HepG2 (cell line): ENCODE data around the gene MYH3.

Source experiments
- FOXO1 ChIP-seq: sonication (generic); formaldehyde crosslinking; IDR thresholded peaks from 2 replicates; pipeline ENCODE4 v1.4.0; 2020; ENCODE audit warnings: missing genetic modification reagents
- HNRNPL ChIP-seq: fragments of 200-400 bp; formaldehyde crosslinking; IDR thresholded peaks from 2 replicates; pipeline ENCODE4 v1.6.1; 2017; ENCODE audit warnings: mild to moderate bottlenecking, low read depth, low read length
- NFYB ChIP-seq: sonication (generic); formaldehyde crosslinking; IDR thresholded peaks from 2 replicates; pipeline ENCODE4 v1.4.0; 2020; ENCODE audit warnings: missing genetic modification reagents
- ZEB1 ChIP-seq: IDR thresholded peaks from 2 replicates; pipeline ENCODE4 v1.6.1; 2012; ENCODE audit warnings: mild to moderate bottlenecking, low read depth, inconsistent platforms; ENCODE audit not compliant: insufficient replicate concordance
- ZMYM3 ChIP-seq: sonication (generic); formaldehyde crosslinking; IDR thresholded peaks from 2 replicates; pipeline ENCODE4 v1.5.1; 2020; ENCODE audit warnings: mild to moderate bottlenecking, missing genetic modification reagents
- ZNF10 ChIP-seq: sonication (generic); formaldehyde crosslinking; IDR thresholded peaks from 2 replicates; pipeline ENCODE4 v1.4.0; 2020; ENCODE audit warnings: mild to moderate bottlenecking, low read depth, missing genetic modification reagents, borderline replicate concordance
- ZNF496 ChIP-seq: sonication (generic); formaldehyde crosslinking; IDR thresholded peaks from 2 replicates; pipeline ENCODE4 v1.8.1; 2023; ENCODE audit warnings: mild to moderate bottlenecking, moderate library complexity, missing genetic modification reagents; ENCODE audit not compliant: insufficient replicate concordance
- ZNF720 ChIP-seq: sonication (generic); formaldehyde crosslinking; IDR thresholded peaks from 2 replicates; pipeline ENCODE4 v1.4.0; 2020; ENCODE audit warnings: missing genetic modification reagents
- TF ChIP-seq, protein P1 (sequence below): sonication (generic); formaldehyde crosslinking; IDR thresholded peaks from 2 replicates; pipeline ENCODE4 v1.4.0; 2020; ENCODE audit warnings: missing genetic modification reagents
- TF ChIP-seq, protein P2 (sequence below): sonication (generic); formaldehyde crosslinking; IDR thresholded peaks from 2 replicates; pipeline ENCODE4 v1.4.0; 2020; ENCODE audit warnings: low read depth, mild to moderate bottlenecking, missing genetic modification reagents
- TF ChIP-seq, protein P3 (sequence below): sonication (generic); formaldehyde crosslinking; IDR thresholded peaks from 2 replicates; pipeline ENCODE4 v1.4.0; 2020; ENCODE audit warnings: missing genetic modification reagents, borderline replicate concordance
- TF ChIP-seq, protein P4 (sequence below): sonication (generic); formaldehyde crosslinking; IDR thresholded peaks from 2 replicates; pipeline ENCODE4 v1.4.0; 2020; ENCODE audit warnings: missing genetic modification reagents
- TF ChIP-seq, protein P5 (sequence below): sonication (generic); formaldehyde crosslinking; IDR thresholded peaks from 2 replicates; pipeline ENCODE4 v1.5.1; 2020; ENCODE audit warnings: missing genetic modification reagents, mild to moderate bottlenecking, borderline replicate concordance
- TF ChIP-seq, protein P6 (sequence below): sonication (generic); formaldehyde crosslinking; IDR thresholded peaks from 2 replicates; pipeline ENCODE4 v1.5.0; 2020; ENCODE audit warnings: mild to moderate bottlenecking, missing genetic modification reagents, moderate library complexity

DNA sequence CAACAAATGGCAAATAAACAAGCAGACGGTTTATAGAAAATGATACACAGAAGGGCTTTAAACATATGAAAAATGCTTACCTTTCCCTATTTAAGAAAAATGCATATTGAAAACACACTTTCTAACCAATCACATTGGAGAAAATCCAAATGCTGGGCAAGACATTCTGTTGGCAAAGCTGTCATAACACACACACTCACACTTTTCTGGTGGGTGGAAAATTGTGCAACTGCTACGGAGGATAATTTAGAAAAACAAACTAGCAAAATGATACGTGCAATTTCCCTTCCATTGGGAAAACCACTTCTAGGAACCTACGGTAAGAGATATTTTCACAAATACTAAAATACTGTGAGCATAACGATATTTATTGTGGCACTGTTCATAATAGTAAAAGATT lies 9.8 kb upstream of the MYH3 start:
- TF ChIP-seq, protein P1, sequence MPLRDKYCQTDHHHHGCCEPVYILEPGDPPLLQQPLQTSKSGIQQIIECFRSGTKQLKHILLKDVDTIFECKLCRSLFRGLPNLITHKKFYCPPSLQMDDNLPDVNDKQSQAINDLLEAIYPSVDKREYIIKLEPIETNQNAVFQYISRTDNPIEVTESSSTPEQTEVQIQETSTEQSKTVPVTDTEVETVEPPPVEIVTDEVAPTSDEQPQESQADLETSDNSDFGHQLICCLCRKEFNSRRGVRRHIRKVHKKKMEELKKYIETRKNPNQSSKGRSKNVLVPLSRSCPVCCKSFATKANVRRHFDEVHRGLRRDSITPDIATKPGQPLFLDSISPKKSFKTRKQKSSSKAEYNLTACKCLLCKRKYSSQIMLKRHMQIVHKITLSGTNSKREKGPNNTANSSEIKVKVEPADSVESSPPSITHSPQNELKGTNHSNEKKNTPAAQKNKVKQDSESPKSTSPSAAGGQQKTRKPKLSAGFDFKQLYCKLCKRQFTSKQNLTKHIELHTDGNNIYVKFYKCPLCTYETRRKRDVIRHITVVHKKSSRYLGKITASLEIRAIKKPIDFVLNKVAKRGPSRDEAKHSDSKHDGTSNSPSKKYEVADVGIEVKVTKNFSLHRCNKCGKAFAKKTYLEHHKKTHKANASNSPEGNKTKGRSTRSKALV (CRISPR knock-in tag), result no peak
- no peak for TF ChIP-seq ZNF10 (CRISPR knock-in tag)
- TF ChIP-seq, protein P2, sequence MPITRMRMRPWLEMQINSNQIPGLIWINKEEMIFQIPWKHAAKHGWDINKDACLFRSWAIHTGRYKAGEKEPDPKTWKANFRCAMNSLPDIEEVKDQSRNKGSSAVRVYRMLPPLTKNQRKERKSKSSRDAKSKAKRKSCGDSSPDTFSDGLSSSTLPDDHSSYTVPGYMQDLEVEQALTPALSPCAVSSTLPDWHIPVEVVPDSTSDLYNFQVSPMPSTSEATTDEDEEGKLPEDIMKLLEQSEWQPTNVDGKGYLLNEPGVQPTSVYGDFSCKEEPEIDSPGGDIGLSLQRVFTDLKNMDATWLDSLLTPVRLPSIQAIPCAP (CRISPR knock-in tag), result no peak
- TF ChIP-seq, protein P3, sequence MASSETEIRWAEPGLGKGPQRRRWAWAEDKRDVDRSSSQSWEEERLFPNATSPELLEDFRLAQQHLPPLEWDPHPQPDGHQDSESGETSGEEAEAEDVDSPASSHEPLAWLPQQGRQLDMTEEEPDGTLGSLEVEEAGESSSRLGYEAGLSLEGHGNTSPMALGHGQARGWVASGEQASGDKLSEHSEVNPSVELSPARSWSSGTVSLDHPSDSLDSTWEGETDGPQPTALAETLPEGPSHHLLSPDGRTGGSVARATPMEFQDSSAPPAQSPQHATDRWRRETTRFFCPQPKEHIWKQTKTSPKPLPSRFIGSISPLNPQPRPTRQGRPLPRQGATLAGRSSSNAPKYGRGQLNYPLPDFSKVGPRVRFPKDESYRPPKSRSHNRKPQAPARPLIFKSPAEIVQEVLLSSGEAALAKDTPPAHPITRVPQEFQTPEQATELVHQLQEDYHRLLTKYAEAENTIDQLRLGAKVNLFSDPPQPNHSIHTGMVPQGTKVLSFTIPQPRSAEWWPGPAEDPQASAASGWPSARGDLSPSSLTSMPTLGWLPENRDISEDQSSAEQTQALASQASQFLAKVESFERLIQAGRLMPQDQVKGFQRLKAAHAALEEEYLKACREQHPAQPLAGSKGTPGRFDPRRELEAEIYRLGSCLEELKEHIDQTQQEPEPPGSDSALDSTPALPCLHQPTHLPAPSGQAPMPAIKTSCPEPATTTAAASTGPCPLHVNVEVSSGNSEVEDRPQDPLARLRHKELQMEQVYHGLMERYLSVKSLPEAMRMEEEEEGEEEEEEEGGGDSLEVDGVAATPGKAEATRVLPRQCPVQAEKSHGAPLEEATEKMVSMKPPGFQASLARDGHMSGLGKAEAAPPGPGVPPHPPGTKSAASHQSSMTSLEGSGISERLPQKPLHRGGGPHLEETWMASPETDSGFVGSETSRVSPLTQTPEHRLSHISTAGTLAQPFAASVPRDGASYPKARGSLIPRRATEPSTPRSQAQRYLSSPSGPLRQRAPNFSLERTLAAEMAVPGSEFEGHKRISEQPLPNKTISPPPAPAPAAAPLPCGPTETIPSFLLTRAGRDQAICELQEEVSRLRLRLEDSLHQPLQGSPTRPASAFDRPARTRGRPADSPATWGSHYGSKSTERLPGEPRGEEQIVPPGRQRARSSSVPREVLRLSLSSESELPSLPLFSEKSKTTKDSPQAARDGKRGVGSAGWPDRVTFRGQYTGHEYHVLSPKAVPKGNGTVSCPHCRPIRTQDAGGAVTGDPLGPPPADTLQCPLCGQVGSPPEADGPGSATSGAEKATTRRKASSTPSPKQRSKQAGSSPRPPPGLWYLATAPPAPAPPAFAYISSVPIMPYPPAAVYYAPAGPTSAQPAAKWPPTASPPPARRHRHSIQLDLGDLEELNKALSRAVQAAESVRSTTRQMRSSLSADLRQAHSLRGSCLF, result no peak
- TF ChIP-seq, protein P4, sequence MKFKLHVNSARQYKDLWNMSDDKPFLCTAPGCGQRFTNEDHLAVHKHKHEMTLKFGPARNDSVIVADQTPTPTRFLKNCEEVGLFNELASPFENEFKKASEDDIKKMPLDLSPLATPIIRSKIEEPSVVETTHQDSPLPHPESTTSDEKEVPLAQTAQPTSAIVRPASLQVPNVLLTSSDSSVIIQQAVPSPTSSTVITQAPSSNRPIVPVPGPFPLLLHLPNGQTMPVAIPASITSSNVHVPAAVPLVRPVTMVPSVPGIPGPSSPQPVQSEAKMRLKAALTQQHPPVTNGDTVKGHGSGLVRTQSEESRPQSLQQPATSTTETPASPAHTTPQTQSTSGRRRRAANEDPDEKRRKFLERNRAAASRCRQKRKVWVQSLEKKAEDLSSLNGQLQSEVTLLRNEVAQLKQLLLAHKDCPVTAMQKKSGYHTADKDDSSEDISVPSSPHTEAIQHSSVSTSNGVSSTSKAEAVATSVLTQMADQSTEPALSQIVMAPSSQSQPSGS (CRISPR knock-in tag), result no peak
- no peak for TF ChIP-seq ZNF496 (CRISPR knock-in tag)
- TF ChIP-seq HNRNPL, result no peak
- no peak for TF ChIP-seq ZNF720
- TF ChIP-seq, protein P5, sequence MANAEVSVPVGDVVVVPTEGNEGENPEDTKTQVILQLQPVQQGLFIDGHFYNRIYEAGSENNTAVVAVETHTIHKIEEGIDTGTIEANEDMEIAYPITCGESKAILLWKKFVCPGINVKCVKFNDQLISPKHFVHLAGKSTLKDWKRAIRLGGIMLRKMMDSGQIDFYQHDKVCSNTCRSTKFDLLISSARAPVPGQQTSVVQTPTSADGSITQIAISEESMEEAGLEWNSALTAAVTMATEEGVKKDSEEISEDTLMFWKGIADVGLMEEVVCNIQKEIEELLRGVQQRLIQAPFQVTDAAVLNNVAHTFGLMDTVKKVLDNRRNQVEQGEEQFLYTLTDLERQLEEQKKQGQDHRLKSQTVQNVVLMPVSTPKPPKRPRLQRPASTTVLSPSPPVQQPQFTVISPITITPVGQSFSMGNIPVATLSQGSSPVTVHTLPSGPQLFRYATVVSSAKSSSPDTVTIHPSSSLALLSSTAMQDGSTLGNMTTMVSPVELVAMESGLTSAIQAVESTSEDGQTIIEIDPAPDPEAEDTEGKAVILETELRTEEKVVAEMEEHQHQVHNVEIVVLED (CRISPR knock-in tag), result no peak
- no peak for TF ChIP-seq NFYB (CRISPR knock-in tag)
- no peak for TF ChIP-seq ZEB1
- TF ChIP-seq FOXO1 (CRISPR knock-in tag), result no peak
- no peak for TF ChIP-seq ZMYM3 (CRISPR knock-in tag)
- TF ChIP-seq, protein P6, sequence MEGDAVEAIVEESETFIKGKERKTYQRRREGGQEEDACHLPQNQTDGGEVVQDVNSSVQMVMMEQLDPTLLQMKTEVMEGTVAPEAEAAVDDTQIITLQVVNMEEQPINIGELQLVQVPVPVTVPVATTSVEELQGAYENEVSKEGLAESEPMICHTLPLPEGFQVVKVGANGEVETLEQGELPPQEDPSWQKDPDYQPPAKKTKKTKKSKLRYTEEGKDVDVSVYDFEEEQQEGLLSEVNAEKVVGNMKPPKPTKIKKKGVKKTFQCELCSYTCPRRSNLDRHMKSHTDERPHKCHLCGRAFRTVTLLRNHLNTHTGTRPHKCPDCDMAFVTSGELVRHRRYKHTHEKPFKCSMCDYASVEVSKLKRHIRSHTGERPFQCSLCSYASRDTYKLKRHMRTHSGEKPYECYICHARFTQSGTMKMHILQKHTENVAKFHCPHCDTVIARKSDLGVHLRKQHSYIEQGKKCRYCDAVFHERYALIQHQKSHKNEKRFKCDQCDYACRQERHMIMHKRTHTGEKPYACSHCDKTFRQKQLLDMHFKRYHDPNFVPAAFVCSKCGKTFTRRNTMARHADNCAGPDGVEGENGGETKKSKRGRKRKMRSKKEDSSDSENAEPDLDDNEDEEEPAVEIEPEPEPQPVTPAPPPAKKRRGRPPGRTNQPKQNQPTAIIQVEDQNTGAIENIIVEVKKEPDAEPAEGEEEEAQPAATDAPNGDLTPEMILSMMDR, result no peak
